Forelimb muscle (tissue), 1 donor: ENCODE results near the gene SHROOM1. TPM values are rescaled to one million over a fixed set of nuclear protein-coding genes. Genes with fewer than 3 reads are reported as not detected.

Experiments used
- DNase-seq: peaks from one replicate; pipeline ENCODE4 v3.0.0-alpha.2; 2013; ENCODE audit warnings: low read depth
- polyA plus RNA-seq: library from polyadenylated mRNA; unstranded; fragments of 120-200 nt; gene quantifications from one replicate; pipeline ENCODE4 v1.2.1, GENCODE V29; 2013; ENCODE audit not compliant: insufficient read length

SHROOM1 gene
- polyA plus RNA-seq, 1 donor, result 2.9 TPM

DNA sequence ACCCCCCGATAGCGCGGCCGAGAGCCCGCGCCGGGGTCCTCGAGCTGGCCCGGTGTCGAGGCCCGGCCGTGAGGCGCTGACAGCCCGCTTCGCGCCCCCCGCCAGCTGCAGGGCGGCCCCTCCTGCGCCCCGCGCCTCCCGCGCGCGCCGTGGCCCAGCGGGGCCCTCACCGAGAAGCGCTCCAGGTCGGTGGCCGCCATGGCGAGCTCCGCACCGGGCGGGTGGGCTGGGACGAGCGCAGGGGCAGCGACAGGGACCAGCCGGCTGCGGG lies 53.6 kb downstream of the SHROOM1 start:
- DNase-seq, result no peak

DNA sequence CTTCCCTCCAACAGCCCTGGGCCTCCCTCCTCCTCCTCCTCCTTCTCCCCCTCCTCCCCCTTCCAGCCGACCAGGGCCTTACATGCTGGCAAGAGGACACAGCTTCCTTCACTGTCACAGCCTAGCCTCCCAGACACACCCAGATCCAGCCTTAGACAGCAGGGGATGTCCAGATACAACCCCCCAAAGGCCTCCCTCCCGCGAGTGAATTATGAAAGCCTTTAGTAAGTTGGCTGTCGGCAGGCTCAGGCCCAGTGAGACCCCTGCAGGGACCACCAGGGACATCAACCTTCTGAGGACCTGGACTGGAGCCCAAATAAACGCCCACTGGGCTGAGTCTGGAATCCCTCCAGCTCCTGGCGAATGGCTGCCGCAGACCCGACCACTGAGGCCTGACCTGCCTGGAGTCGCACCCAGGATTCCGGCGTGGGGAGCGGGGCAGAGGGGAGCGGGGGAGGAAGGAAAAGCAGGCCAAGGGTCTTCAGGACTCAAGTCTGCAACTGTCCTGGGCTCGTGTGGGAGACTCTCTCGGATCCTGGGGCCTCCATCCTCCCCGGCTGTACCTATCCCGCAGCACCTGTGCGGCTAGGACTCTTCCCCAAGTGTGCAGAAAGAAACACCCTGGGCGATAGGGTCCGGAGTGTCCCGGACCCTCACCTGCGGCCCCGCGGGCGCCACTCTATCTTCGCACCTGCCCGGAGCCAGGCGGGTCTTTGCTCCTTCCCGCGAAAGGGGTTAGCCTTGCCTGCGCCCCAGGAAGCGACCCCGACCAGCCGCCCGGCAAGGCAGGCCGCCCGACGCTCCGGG lies 54.1 kb downstream of the SHROOM1 start:
- DNase-seq, result no peak

DNA sequence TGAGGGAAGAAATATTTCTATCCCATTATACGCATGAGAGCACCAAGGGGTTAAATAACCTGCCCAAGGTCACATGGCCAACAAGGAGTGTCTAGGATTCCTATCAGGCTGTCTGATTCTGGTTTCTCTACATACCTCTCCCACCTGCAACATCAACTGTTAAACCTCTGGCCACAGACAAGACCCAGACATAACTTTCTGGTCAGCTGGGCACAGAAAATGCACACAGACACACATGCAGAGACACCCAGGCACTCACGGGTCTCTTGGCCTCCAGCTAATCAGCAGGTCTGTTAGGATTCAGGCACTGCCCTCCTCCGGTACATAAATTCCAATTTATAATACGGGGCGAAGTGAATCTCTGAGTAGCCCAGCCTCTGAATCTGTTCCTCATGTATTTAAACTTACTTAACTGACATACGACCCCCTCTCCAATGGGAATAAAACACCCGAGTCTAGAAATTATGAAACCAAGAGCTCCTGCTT lies 54.9 kb downstream of the SHROOM1 start:
- no peak for DNase-seq

DNA sequence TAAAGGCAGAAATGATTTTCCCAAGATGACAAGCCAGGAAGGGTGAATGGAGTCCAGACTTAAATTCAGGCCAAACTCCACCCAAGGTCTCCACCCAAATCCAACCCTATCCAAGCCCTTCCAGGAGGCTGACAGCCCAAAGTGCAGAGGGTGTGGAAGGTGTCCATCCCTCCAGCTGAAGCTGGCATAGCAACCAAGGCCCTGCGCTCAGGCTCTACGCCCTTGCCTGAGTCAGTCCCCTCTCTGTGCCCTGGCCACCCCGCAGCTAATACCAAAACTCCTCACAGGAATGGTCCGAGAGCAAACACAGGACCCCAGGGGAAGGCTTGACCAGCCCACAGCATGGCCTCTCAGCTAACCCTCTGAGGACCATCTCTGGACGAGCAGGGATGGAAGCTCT lies 55.6 kb downstream of the SHROOM1 start:
- no peak for DNase-seq

DNA sequence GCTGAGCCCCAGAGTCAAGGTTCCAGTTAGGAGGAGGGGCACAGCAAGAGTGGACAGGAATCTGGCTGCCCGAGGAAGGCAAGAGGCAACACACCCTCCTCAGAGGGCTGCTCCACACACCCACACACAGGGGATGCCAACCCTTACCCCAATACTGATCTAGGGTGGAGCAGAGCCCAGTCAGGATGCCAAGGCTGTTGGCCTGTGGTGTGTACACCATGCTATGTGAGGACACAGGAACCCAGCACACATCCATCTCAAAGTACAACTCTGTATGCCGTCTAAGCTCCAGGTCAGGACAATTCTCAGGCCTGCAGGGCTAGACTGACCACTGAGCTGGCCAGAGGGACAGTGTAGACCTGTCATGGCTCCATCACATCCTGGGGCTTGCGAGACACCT lies 56.0 kb downstream of the SHROOM1 start:
- DNase-seq, result no peak

DNA sequence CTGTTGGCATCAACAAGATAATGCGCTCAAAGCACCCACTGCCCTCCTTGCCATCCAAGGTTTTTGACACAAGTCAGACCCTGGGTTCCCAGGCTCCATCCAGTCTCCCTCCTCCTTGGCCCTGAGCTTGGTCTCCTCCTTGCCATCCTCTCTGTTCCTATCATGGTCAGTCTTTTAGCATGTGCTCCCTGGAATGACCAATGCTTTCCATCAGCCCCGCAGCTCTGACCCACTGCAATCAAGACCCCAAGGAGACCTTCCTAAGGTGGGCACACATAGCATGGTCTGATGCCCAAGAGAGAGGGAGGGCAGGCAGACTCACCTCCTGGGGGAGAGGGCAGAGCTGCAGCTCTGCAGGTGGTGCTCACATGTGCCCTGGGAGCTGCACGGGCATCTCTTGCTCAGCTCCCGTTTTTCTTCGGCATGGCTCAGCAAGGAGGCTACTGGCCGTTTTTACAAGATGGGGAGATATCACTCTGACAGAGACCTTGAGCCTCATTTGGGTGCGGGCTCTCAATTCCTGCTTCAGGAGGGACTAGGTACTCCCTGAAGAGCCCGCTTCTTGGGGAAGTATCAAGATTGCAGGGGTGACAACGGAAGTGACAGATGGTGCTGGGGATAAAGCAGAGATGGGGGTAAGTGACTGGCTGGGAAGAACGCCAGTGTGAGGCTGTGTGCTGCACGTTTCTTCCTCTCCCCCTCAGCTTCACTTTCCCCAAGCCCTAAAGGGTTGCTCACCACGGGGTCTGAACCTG lies 56.7 kb downstream of the SHROOM1 start:
- no peak for DNase-seq

DNA sequence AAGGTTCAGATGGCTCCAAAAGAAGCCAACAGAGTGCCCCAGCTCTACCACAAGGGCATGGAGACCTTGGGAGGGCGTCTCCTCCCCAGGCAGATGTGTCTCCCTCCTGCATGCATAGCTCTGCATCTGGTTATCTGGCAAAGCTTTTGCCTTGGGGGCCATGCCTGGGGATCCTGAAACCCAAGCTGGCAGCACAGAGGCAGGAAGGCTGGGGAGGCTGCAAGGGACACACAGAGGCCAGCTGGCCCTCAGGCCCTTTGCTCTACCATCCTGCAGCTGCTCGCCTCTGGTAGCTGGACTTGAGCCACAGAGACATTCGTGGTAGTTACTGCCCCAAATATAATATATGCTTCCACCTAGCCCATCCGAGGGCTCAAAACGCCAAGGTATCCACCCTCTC lies 57.3 kb downstream of the SHROOM1 start:
- DNase-seq, result no peak

DNA sequence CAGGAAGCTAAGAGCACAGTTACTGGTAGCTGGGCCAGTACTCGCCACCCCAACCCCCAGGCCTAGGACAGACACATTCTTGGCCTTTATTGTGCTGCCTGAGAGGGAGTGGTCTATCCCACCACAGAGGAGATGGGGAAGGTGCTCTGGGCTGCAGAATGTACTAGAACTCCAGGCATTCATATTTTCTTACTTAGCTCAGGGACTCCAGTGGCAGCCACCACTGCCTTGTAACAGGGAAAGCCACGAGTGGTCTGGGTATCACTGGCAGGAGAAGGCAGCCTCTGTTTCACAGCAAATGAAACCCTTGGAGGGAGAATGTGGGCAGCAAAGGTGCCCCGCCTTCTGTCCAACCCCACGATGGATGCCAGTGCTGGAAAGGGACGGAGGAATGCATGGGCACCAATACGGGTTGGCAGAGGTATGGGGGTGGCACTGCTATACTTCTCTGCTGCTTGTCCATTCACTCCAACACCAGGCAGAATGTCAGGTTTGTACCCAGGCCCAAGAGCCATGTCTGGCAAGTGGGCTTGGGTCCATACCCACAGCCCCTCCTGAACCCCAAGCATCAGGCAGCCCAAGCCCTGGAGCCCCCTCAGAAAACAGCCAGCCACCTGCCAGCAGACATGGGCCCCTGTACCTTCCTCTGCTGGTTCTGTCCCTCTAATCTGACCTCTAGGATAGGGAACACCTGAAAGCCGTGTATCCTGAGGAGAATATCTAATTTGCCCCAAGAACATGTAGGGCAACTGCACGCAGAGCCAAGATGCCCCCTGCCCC lies 58.0 kb downstream of the SHROOM1 start:
- no peak for DNase-seq

Other genes starting within 250 kb of the SHROOM1 start
- not detected for gene IL13, start 172.5 kb downstream of the SHROOM1 start, polyA plus RNA-seq
- not detected for gene IL4, start 156.7 kb downstream of the SHROOM1 start, polyA plus RNA-seq
- 8.6 TPM for gene KIF3A, start 93.1 kb downstream of the SHROOM1 start, polyA plus RNA-seq
- gene CCNI2, start 83.2 kb downstream of the SHROOM1 start, polyA plus RNA-seq, result 1.3 TPM
- 33.0 TPM for gene SEPTIN8, start 53.4 kb downstream of the SHROOM1 start, polyA plus RNA-seq
- gene SOWAHA, start 17.3 kb downstream of the SHROOM1 start, polyA plus RNA-seq, result 0.11 TPM
- 0.95 TPM for gene GDF9, start 35.8 kb upstream of the SHROOM1 start, polyA plus RNA-seq
- 185 TPM for gene UQCRQ, start 36.0 kb upstream of the SHROOM1 start, polyA plus RNA-seq
- gene LEAP2, start 43.0 kb upstream of the SHROOM1 start, polyA plus RNA-seq, result 2.2 TPM
- gene AFF4, start 133.0 kb upstream of the SHROOM1 start, polyA plus RNA-seq, result 42.2 TPM
- 22.9 TPM for gene ZCCHC10, start 195.9 kb upstream of the SHROOM1 start, polyA plus RNA-seq
- 78.0 TPM for gene HSPA4, start 221.4 kb upstream of the SHROOM1 start, polyA plus RNA-seq